GM19193 (cell line): ENCODE measurements around the gene SPP1.

Experiments used
- POLR2A ChIP-seq: IDR thresholded peaks from 4 replicates; pipeline ENCODE4 v1.6.1; 2011; ENCODE audit not compliant: insufficient read depth, insufficient read length; ENCODE audit errors: extremely low read depth

The SPP1 gene

GRCh38 chr4:88005076-88005475 is 29.6 kb downstream of the SPP1 start:
- TF ChIP-seq POLR2A, result no peak

- TF ChIP-seq POLR2A, result no peak
Observed at GRCh38 chr4:88005946-88006345, 30.4 kb downstream of the SPP1 start.

GRCh38 chr4:88006956-88007303 is 31.4 kb downstream of the SPP1 start:
- TF ChIP-seq POLR2A, result no peak

- peak; percentile 74 for TF ChIP-seq POLR2A
Observed at GRCh38 chr4:88007304-88008121, 32.0 kb downstream of the SPP1 start, which contains the start of gene PKD2. PKD2 (plus strand) TSS chr4:88007635; CDS start chr4:88007734, 99 bp downstream.

- TF ChIP-seq POLR2A, result no peak
Observed at GRCh38 chr4:88008122-88008742, 32.7 kb downstream of the SPP1 start.

DNA sequence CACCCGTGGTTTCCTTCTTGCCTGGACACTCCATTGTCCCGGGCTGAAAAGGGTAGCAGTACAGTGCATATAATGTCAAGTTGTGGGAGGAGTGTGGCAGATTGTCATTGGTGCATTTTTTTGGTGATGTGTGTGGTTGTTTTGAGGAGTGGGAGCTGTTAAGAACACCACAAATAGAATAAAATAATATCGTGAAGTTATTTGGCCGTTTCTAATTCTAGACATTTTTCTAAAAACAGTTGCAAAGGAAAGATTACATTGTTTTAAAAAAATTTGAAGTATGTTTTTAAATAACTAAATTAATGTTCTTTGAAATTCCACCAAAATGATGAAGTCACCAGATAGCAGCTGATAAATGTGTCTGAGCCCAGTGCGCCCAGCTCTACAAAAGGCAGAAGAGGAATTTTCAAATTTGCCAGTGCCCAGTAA is 33.2 kb downstream of the SPP1 start:
- TF ChIP-seq POLR2A, result no peak

DNA sequence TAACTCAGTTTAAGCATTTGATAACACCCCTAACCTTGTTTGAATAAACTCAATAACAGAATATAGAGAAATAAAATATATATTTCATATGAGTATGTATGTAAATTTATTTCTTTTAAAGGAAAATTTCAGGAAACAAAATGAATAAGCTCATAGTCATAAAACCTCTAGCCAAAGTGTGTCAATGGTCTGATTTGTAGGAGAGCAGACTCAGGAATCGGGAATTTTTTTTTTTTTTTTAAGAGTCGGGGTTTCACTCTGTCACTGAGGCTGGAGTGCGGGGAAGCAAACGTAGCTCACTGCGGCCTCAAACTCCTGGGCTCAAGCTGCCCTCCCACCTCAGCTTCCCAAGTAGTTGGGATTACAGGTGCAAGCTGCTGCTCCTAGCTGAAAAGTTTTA is 34.4 kb downstream of the SPP1 start:
- no peak for TF ChIP-seq POLR2A

- TF ChIP-seq POLR2A, result no peak
Observed at GRCh38 chr4:88010966-88011365, 35.5 kb downstream of the SPP1 start.

- TF ChIP-seq POLR2A, result no peak
Observed at GRCh38 chr4:88012647-88013046, 37.1 kb downstream of the SPP1 start.

- no peak for TF ChIP-seq POLR2A
Observed at GRCh38 chr4:88014386-88014905, 38.9 kb downstream of the SPP1 start.

DNA sequence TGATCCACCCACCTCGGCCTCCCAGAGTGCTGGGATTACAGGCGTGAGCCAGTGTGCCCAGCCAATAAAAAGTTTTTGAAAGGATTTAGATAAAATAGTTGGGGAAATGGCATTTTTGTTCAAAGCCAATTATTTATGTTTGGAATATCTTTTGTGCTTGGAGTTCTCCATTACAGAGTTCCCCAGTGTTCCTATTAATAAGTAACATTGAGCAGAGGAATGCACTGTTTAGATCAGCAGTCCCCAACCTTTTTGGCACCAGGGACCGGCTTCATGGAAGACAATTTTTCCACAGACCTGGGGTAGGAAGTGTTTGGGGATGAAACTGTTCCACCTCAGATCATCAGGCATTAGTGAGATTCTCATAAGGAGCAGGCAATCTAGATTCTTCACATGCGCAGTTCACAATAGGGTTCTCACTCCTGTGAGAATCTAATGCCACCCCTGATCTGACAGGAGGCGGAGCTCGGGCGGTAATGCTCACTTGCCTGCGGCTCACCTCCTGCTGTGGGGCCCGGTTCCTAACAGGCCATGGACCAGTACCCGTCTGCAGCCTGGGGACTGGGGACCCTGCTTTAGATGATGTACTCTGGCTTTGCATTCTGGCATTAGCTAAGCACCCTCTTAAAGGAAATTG is 40.3 kb downstream of the SPP1 start:
- TF ChIP-seq POLR2A, result no peak

DNA sequence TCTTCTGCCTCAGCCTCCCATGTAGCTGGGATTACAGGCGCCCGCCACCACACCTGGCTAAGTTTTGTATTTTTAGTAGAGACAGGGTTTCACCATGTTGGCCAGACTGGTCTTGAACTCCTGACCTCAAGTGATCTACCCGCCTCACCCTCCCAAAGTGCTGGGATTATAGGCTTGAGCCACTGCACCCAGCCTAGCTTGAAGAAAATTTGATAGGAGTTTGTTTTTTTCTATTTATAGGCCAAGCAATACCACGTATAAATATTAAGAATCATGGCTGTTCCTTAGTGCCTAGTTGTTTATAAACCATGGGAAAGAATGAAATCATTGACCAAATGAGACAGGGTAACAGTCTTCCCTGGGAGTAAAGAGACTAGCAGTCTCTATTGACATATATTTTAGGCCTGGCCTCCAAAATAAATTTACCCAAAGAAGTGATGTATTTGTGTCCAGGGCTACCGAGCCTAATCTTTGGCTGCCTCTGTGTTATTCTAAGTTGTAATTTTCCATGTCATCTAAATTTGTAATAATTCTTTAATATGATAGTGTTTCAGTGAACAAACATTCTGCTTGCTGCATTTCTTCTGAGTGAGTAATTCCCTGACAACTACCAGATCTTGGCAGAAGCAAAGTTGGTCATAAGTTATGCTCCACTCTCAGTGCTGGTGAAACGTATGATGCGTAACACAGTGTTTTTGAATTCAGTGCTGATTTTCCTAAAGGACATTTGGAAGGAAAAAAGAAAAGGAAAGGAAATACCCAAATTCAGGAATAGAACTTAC is 42.2 kb downstream of the SPP1 start:
- no peak for TF ChIP-seq POLR2A

GRCh38 chr4:88018466-88018865 is 43.0 kb downstream of the SPP1 start:
- no peak for TF ChIP-seq POLR2A

GRCh38 chr4:88021824-88022223 is 46.3 kb downstream of the SPP1 start:
- TF ChIP-seq POLR2A, result no peak

- TF ChIP-seq POLR2A, result no peak
Observed at GRCh38 chr4:88022289-88022688, 46.8 kb downstream of the SPP1 start.
